Urinary bladder (tissue), 2 donors: ENCODE results near the gene PGA4. TPM values are rescaled to one million over a fixed set of nuclear protein-coding genes. Genes with fewer than 3 reads are reported as not detected.

Source experiments
- polyA plus RNA-seq: library from polyadenylated mRNA; stranded (reverse); fragments of 200-250 nt; gene quantifications from one replicate; pipeline ENCODE4 v1.2.3, GENCODE V29; 2013
- total RNA-seq: library from RNA; depleted of rRNA; stranded (reverse); fragments of >200 nt; gene quantifications from one replicate; pipeline ENCODE4 v1.2.3, GENCODE V29; 2014
- donor health status: healthy.

Gene PGA4
- total and polyA plus RNA-seq, 2 donors = 1.1 to 1.2 TPM

Other genes starting within 250 kb of the PGA4 start
- not detected for gene CD5, start 119.9 kb upstream of the PGA4 start, total RNA-seq
- gene CD5, start 119.9 kb upstream of the PGA4 start, polyA plus RNA-seq = 0.62 TPM
- gene VPS37C, start 60.9 kb upstream of the PGA4 start, total RNA-seq = 8.6 TPM
- 23.5 TPM for gene VPS37C, start 60.9 kb upstream of the PGA4 start, polyA plus RNA-seq
- gene PGA3, start 18.8 kb upstream of the PGA4 start, total RNA-seq = 1.3 TPM
- gene PGA3, start 18.8 kb upstream of the PGA4 start, polyA plus RNA-seq = 0.60 TPM
- 0.69 TPM for gene PGA5, start 18.8 kb downstream of the PGA4 start, total RNA-seq
- 0.38 TPM for gene PGA5, start 18.8 kb downstream of the PGA4 start, polyA plus RNA-seq
- 0.63 TPM for gene VWCE, start 73.0 kb downstream of the PGA4 start, total RNA-seq
- gene VWCE, start 73.0 kb downstream of the PGA4 start, polyA plus RNA-seq = 0.67 TPM
- gene DDB1, start 110.8 kb downstream of the PGA4 start, total RNA-seq = 136 TPM
- gene DDB1, start 110.8 kb downstream of the PGA4 start, polyA plus RNA-seq = 109 TPM
- 8.3 TPM for gene TKFC, start 110.9 kb downstream of the PGA4 start, total RNA-seq
- gene TKFC, start 110.9 kb downstream of the PGA4 start, polyA plus RNA-seq = 27.6 TPM
- 19.6 TPM for gene CYB561A3, start 139.5 kb downstream of the PGA4 start, total RNA-seq
- 34.9 TPM for gene CYB561A3, start 139.5 kb downstream of the PGA4 start, polyA plus RNA-seq
- gene TMEM138, start 140.0 kb downstream of the PGA4 start, total RNA-seq = 25.5 TPM
- 34.3 TPM for gene TMEM138, start 140.0 kb downstream of the PGA4 start, polyA plus RNA-seq
- gene TMEM216, start 170.2 kb downstream of the PGA4 start, total RNA-seq = 20.5 TPM
- gene TMEM216, start 170.2 kb downstream of the PGA4 start, polyA plus RNA-seq = 17.4 TPM
- 32.9 TPM for gene CPSF7, start 207.6 kb downstream of the PGA4 start, total RNA-seq
- 61.1 TPM for gene CPSF7, start 207.6 kb downstream of the PGA4 start, polyA plus RNA-seq
- 36.6 TPM for gene SDHAF2, start 207.8 kb downstream of the PGA4 start, total RNA-seq
- 40.7 TPM for gene SDHAF2, start 207.8 kb downstream of the PGA4 start, polyA plus RNA-seq